Stimulated activated CD8-positive, alpha-beta memory T cell treated with anti-CD3 and anti-CD28 coated beads, Interleukin-15, amount 100 ng/mL, for 4 hours (primary cell): ENCODE measurements around the gene S100PBP.
"Not testable (repeated sequence)": the region's sequence is repeated elsewhere in the genome, so short reads cannot be mapped to it uniquely, and the experiment has no call there.

Source experiments
- DNase-seq, 2 donors: peaks; one replicate each; pipeline ENCODE4 v3.0.0-alpha.2; 2020; ENCODE audit warnings: low read depth in 2 of 2

The S100PBP gene

GRCh38 chr1:32900956-32901822, 83.7 kb downstream of the S100PBP start, which contains the start of gene TMEM54:
TSS of gene TMEM54 (minus strand) at chr1:32901389. CDS start at chr1:32901238, 151 bp downstream.
- no peak for DNase-seq

- no peak for DNase-seq
Measured at GRCh38 chr1:32901823-32902534, 84.5 kb downstream of the S100PBP start.

DNA sequence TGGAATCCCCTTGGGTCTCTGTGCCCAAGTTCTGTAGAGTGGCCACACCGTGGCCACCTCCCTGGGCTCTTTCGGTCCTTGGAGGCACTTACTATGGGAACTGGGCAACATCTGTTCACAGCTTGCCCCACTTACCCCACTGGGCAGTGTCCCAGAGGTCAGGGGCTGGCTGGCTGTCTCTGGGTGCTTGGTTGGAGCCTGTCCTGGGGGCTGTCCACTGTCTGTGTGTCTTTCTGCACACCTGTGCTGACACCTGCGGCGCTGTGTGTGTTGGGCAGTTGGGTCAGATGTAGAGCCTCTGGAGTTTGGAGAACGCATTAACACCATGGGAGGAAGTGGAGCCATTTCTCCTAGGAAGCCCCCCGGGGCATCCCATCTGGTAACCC, 85.1 kb downstream of the S100PBP start:
- DNase-seq: no peak

DNA sequence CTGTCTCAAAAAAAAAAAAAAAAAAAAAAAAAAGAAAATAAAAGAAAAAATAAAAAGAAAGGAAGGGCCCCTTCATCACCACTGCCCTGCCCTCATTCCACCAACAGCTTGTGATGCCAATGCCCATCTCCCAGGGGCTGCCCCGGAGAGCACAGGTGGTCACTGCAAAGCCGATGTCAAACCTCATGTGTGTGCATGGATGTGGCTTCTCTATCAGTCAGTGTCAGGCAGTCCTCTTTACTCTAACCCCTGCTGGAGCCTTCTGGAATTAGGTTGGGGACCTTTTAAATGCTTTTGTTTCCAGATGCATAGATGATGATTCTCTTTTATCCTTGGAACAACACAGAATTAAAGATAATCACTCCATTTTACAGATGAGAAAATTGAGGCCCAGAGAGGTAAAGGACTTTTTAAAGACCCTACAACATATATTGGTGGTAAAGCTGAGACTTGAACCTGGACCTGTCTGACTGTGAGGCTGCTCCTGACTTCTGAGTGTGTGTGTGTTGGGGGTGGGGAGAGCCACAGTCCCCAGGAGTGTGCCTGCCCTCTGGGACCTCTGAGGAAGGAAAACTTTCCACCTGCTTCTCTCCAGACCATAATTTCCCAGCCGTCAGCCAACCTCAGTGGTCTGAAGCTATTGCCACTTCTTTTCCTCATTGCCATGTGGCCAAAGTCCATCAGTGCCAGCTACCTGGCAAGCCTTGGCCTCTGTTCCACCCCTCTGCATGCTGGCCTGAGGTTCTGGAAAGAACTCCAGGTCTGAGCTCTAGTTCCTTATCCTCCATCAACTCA, 86.7 kb downstream of the S100PBP start:
- no peak for DNase-seq

DNA sequence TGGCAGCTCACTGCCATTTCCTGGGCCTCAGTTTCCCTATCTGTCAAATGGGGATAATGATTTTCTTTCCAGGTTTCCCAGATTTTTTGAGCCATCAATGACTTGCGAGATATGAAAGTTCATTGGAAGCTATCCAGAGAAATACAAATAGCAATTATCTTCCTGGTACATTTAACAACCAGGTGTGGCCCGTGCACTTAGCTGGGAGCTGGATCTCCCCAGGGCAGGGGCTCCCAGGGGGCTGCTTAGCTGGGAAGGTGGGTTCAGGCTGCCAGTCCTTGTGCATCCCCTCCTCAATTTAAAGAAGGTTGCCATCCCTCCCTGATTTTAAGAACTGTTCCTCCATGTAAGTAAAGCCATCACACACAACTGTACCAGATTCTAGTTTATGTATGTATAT, 87.3 kb downstream of the S100PBP start:
- no peak for DNase-seq

DNA sequence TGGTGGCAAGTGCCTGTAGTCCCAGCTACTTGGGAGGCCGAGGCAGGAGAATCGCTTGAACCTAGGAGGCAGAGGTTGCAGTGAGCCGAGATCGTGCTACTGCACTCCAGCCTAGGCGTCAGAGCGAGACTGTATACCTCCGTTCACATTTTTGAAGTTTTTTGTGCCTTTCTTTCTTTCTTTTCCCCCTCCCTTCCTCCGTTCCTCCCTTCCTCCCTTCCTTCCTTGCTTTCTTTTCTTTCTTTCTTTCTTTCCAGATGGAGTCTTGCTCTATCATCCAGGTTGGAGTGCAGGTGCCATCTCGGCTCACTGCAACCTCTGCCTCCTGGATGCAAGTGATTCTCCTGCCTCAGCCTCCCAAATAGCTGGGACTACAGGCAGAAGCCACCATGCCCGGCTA, 88.1 kb downstream of the S100PBP start:
- DNase-seq: not testable (repeated sequence)

DNA sequence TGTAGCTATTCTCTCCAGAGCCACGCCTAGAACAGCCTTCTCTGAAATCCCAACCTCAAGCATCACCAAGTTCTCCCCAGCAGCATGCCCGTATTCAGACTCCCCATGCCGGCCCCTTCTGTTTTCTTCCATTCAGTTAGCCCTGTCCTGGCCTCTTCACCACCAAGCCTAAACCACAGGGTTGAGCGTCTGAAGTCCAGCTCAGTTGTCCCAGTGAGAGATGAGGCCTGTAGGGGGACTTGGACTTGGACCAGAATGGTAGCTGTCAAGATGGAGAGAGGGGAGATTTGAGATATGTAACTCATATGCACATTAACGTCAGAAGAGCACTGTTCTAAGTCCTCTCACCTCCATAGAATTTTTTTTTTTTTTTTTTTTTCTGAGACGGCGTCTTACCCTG, 89.2 kb downstream of the S100PBP start:
- DNase-seq: no peak

DNA sequence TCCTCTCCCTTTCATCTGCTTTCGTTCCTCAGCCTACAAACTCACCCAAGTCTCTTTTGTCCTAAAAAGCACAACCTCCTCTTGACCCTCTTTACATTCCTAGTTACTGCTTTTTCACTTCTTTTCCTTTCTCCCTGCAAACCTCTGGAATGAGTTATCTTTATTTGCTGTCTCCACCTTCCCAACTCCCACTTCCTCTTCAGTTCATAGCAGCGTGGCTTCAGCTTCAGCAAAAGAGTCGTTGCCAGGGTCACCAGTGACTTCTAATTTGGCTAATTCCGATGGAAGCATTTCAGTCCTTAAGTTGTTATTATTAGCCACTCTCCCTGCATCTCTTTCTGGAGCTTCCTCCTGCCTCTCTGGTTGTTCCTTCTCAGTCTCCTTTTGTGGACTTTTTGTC, 90.0 kb downstream of the S100PBP start:
- no peak for DNase-seq
